GM18526 (cell line): Measurements from ENCODE around the gene CLBA1.

Source experiments
- POLR2A ChIP-seq: IDR thresholded peaks from 3 replicates; pipeline ENCODE4 v1.6.1; 2011; ENCODE audit not compliant: insufficient read length; ENCODE audit errors: extremely low read depth

Gene CLBA1

GRCh38 chr14:105026033-105026785 is 40.6 kb downstream of the CLBA1 start:
- TF ChIP-seq POLR2A, result no peak

- no peak for TF ChIP-seq POLR2A
Measured at GRCh38 chr14:105026802-105027563, 41.4 kb downstream of the CLBA1 start.

- no peak for TF ChIP-seq POLR2A
Measured at GRCh38 chr14:105028251-105028927, 42.8 kb downstream of the CLBA1 start.

- no peak for TF ChIP-seq POLR2A
Measured at GRCh38 chr14:105029402-105029801, 43.8 kb downstream of the CLBA1 start.

- TF ChIP-seq POLR2A, result no peak
Measured at GRCh38 chr14:105030194-105030593, 44.6 kb downstream of the CLBA1 start.

GRCh38 chr14:105030836-105031396 is 45.3 kb downstream of the CLBA1 start:
- no peak for TF ChIP-seq POLR2A

GRCh38 chr14:105034315-105035039 is 48.9 kb downstream of the CLBA1 start:
- no peak for TF ChIP-seq POLR2A

GRCh38 chr14:105039458-105040205 is 54.0 kb downstream of the CLBA1 start:
- no peak for TF ChIP-seq POLR2A

- no peak for TF ChIP-seq POLR2A
Measured at GRCh38 chr14:105041841-105042765, 56.5 kb downstream of the CLBA1 start.

GRCh38 chr14:105042813-105043212 is 57.2 kb downstream of the CLBA1 start:
- no peak for TF ChIP-seq POLR2A

GRCh38 chr14:105043641-105044040 is 58.1 kb downstream of the CLBA1 start:
- TF ChIP-seq POLR2A, result no peak
